Measurements from ENCODE around the gene BCL10.

Gene BCL10

GRCh38 chr1:85276215-85276977 lies at the start of gene BCL10:
Gene BCL10 (minus strand): TSS chr1:85276632. CDS start chr1:85276352, 280 bp downstream.
- H3K9me3 Mint-ChIP-seq = no peaks in the 10 kb centered on the region
- H3K36me3 Mint-ChIP-seq = peaks cover 33% of the 10 kb centered on the region
- peaks cover 48% of the 10 kb centered on the region for H3K4me1 Mint-ChIP-seq
- peak within 1 kb of the TSS; percentile 73 for H3K4me3 Mint-ChIP-seq
- DNase-seq (ENCODE audit: low spot score in 2 of 2) = peak; percentile 91 to 98
- ATAC-seq = peak; percentile 98
- H3K27ac Mint-ChIP-seq = peak within 1 kb of the TSS; percentile 91

- DNase-seq (ENCODE audit: low spot score in 2 of 2) = no peak
- no peak for ATAC-seq
- Mint-ChIP-seq H3K36me3 (peaks cover under 1% of the 10 kb centered on the region), H3K4me3 (no peak overlapping the region), H3K27ac (no peak overlapping the region), H3K4me1 (peaks cover under 1% of the 10 kb centered on the region), H3K9me3 (no peaks in the 10 kb centered on the region)
These were observed 49.5 kb upstream of the BCL10 start for GRCh38 chr1:85325920-85326319.

GRCh38 chr1:85323770-85324169 lies 47.3 kb upstream of the BCL10 start:
- H3K9me3 Mint-ChIP-seq = no peaks in the 10 kb centered on the region
- no peak for ATAC-seq
- no peak for DNase-seq (ENCODE audit: low spot score in 2 of 2)
- no peak overlapping the region for H3K27ac Mint-ChIP-seq
- no peak overlapping the region for H3K4me3 Mint-ChIP-seq
- H3K4me1 Mint-ChIP-seq = peaks cover 6% of the 10 kb centered on the region
- peaks cover 5% of the 10 kb centered on the region for H3K36me3 Mint-ChIP-seq

GRCh38 chr1:85322655-85323054 lies 46.2 kb upstream of the BCL10 start:
- no peak for DNase-seq (ENCODE audit: low spot score in 2 of 2)
- Mint-ChIP-seq H3K27ac (no peak overlapping the region), H3K9me3 (no peaks in the 10 kb centered on the region), H3K4me1 (peaks cover 6% of the 10 kb centered on the region), H3K36me3 (peaks cover 5% of the 10 kb centered on the region), H3K4me3 (no peak overlapping the region)
- no peak for ATAC-seq

GRCh38 chr1:85321237-85321964 lies 45.0 kb upstream of the BCL10 start:
- DNase-seq (ENCODE audit: low spot score in 2 of 2) (peak; percentile 37 to 77), ATAC-seq (peak; percentile 99)
- Mint-ChIP-seq H3K4me3 (no peak overlapping the region), H3K4me1 (peaks cover 6% of the 10 kb centered on the region), H3K36me3 (peaks cover 5% of the 10 kb centered on the region), H3K27ac (no peak overlapping the region), H3K9me3 (no peaks in the 10 kb centered on the region)

GRCh38 chr1:85320371-85321131 lies 44.1 kb upstream of the BCL10 start:
- peaks cover 5% of the 10 kb centered on the region for H3K36me3 Mint-ChIP-seq
- peaks cover 6% of the 10 kb centered on the region for H3K4me1 Mint-ChIP-seq
- ATAC-seq (no peak), DNase-seq (ENCODE audit: low spot score in 2 of 2) (no peak)
- no peak overlapping the region for H3K27ac Mint-ChIP-seq
- H3K4me3 Mint-ChIP-seq = no peak overlapping the region
- no peaks in the 10 kb centered on the region for H3K9me3 Mint-ChIP-seq

GRCh38 chr1:85319931-85320330 lies 43.5 kb upstream of the BCL10 start:
- H3K27ac Mint-ChIP-seq = no peak overlapping the region
- peaks cover 6% of the 10 kb centered on the region for H3K4me1 Mint-ChIP-seq
- H3K4me3 Mint-ChIP-seq = no peak overlapping the region
- DNase-seq (ENCODE audit: low spot score in 2 of 2) (no peak), ATAC-seq (no peak)
- peaks cover 5% of the 10 kb centered on the region for H3K36me3 Mint-ChIP-seq
- no peaks in the 10 kb centered on the region for H3K9me3 Mint-ChIP-seq

GRCh38 chr1:85319491-85319890 lies 43.1 kb upstream of the BCL10 start:
- Mint-ChIP-seq H3K4me1 (peaks cover 6% of the 10 kb centered on the region), H3K9me3 (no peaks in the 10 kb centered on the region), H3K27ac (no peak overlapping the region), H3K4me3 (no peak overlapping the region), H3K36me3 (peaks cover 5% of the 10 kb centered on the region)
- DNase-seq (ENCODE audit: low spot score in 2 of 2) (no peak), ATAC-seq (no peak)

GRCh38 chr1:85318217-85318616 lies 41.8 kb upstream of the BCL10 start:
- H3K36me3 Mint-ChIP-seq = peaks cover 5% of the 10 kb centered on the region
- DNase-seq (ENCODE audit: low spot score in 2 of 2) (no peak), ATAC-seq (no peak)
- H3K4me3 Mint-ChIP-seq = no peak overlapping the region
- H3K9me3 Mint-ChIP-seq = no peaks in the 10 kb centered on the region
- no peak overlapping the region for H3K27ac Mint-ChIP-seq
- H3K4me1 Mint-ChIP-seq = peaks cover 6% of the 10 kb centered on the region

GRCh38 chr1:85317560-85317959 lies 41.1 kb upstream of the BCL10 start:
- DNase-seq (ENCODE audit: low spot score in 2 of 2) (no peak), ATAC-seq (no peak)
- Mint-ChIP-seq H3K4me1 (peaks cover 6% of the 10 kb centered on the region), H3K4me3 (no peak overlapping the region), H3K36me3 (peaks cover 5% of the 10 kb centered on the region), H3K27ac (no peak overlapping the region), H3K9me3 (no peaks in the 10 kb centered on the region)

- DNase-seq (ENCODE audit: low spot score in 2 of 2) = no peak
- Mint-ChIP-seq H3K9me3 (no peaks in the 10 kb centered on the region), H3K27ac (no peak overlapping the region), H3K4me1 (peaks cover 6% of the 10 kb centered on the region), H3K36me3 (peaks cover 5% of the 10 kb centered on the region), H3K4me3 (no peak overlapping the region)
- no peak for ATAC-seq
These were observed 39.9 kb upstream of the BCL10 start for GRCh38 chr1:85316321-85316720.

- DNase-seq (ENCODE audit: low spot score in 2 of 2) = no peak
- Mint-ChIP-seq H3K27ac (no peak overlapping the region), H3K9me3 (no peaks in the 10 kb centered on the region), H3K4me1 (peaks cover 4% of the 10 kb centered on the region), H3K36me3 (peaks cover 3% of the 10 kb centered on the region), H3K4me3 (no peak overlapping the region)
- ATAC-seq = no peak
These were observed 39.4 kb upstream of the BCL10 start for GRCh38 chr1:85315789-85316188.

- Mint-ChIP-seq H3K27ac (no peak overlapping the region), H3K4me1 (no peaks in the 10 kb centered on the region), H3K9me3 (no peaks in the 10 kb centered on the region), H3K36me3 (no peaks in the 10 kb centered on the region), H3K4me3 (no peak overlapping the region)
- DNase-seq (ENCODE audit: low spot score in 2 of 2) (no peak), ATAC-seq (no peak)
These were observed 38.3 kb upstream of the BCL10 start for GRCh38 chr1:85314726-85315125.

GRCh38 chr1:85313888-85314696 lies 37.7 kb upstream of the BCL10 start:
- ATAC-seq (no peak), DNase-seq (ENCODE audit: low spot score in 2 of 2) (no peak)
- Mint-ChIP-seq H3K4me3 (no peak overlapping the region), H3K36me3 (no peaks in the 10 kb centered on the region), H3K4me1 (no peaks in the 10 kb centered on the region), H3K9me3 (no peaks in the 10 kb centered on the region), H3K27ac (no peak overlapping the region)

- no peak for ATAC-seq
- no peak overlapping the region for H3K4me3 Mint-ChIP-seq
These were observed 35.4 kb upstream of the BCL10 start for GRCh38 chr1:85311818-85312217.

More at GRCh38 chr1:85311818-85312217, 35.4 kb upstream of the BCL10 start:
- Mint-ChIP-seq H3K4me1 (peaks cover 9% of the 10 kb centered on the region), H3K9me3 (no peaks in the 10 kb centered on the region), H3K27ac (no peak overlapping the region), H3K36me3 (no peaks in the 10 kb centered on the region)
- no peak for DNase-seq (ENCODE audit: low spot score in 2 of 2)
